Heart left ventricle (tissue), 16 donors: Measurements from ENCODE around the gene ELFN1. TPM values are rescaled to one million over a fixed set of nuclear protein-coding genes. Genes with fewer than 3 reads are reported as not detected.

Experiments
- ATAC-seq, 4 donors: fragments of 200-7000 bp; cut with Tn5 transposase; one replicate each; pipeline ENCODE4 v1.9.1; 2020 to 2022; ENCODE audit warnings: moderate library complexity in 4 of 4, mild to moderate bottlenecking in 3 of 4, moderate number of reproducible peaks in 1 of 4
- DNase-seq, 5 donors: peaks; one replicate each; pipeline ENCODE4 v3.0.0-alpha.2; 2020
- H3K27ac ChIP-seq, 12 donors: fragments of 200-600 bp; sonication (generic) in 4 of 12; one replicate each; pipeline versions ENCODE4 v1.5.0 to v1.8.0; 2016 to 2022; ENCODE audit warnings: mild to moderate bottlenecking in 2 of 12
- H3K27me3 ChIP-seq, 9 donors: fragments of 200-600 bp; sonication (generic) in 2 of 9; one replicate each; pipeline versions ENCODE4 v1.5.1 to v1.8.0; 2016 to 2022; ENCODE audit warnings: mild to moderate bottlenecking in 3 of 9
- H3K36me3 ChIP-seq, 9 donors: fragments of 200-600 bp; sonication (generic) in 2 of 9; one replicate each; pipeline versions ENCODE4 v1.5.0 to v1.8.0; 2018 to 2022; ENCODE audit warnings: mild to moderate bottlenecking in 2 of 9
- H3K4me1 ChIP-seq, 12 donors: fragments of 200-600 bp; sonication (generic) in 4 of 12; one replicate each; pipeline versions ENCODE4 v1.5.0 to v1.8.0; 2016 to 2022; ENCODE audit warnings: mild to moderate bottlenecking in 3 of 12
- H3K4me3 ChIP-seq, 12 donors: fragments of 200-600 bp; sonication (generic) in 4 of 12; one replicate each; pipeline versions ENCODE4 v1.5.0 to v1.8.0; 2017 to 2022; ENCODE audit warnings: mild to moderate bottlenecking in 9 of 12, moderate library complexity in 4 of 12
- H3K9me3 ChIP-seq, 12 donors: fragments of 200-600 bp; sonication (generic) in 4 of 12; one replicate each; pipeline versions ENCODE4 v1.5.0 to v1.8.0; 2016 to 2022; ENCODE audit warnings: mild to moderate bottlenecking in 1 of 12
- POLR2A ChIP-seq, 2 donors: fragments of 450-650 bp; IDR thresholded peaks; one replicate each; pipeline ENCODE4 v1.6.1; 2017; ENCODE audit warnings: antibody characterized with exemption in 2 of 2, mild to moderate bottlenecking in 2 of 2, moderate library complexity in 2 of 2
- WGBS, 4 donors: extraction: QIAGEN DNeasy Blood & Tissue Kit in 2 of 4; methylation state at CpG; one replicate each; pipeline versions ENCODE4 v1.1.5 to v1.1.7; 2013 to 2018; 5-methylcytosine and 5-hydroxymethylcytosine counted together
- intact Hi-C, 10 donors: fragments of 100-400 bp; cut with DNase I; formaldehyde crosslinking; loops; one replicate each; pipeline versions ENCODE4 v1.11.1 to v1.14.2; 2022
- polyA plus RNA-seq, 2 donors: library from polyadenylated mRNA; stranded (reverse); fragments of 200-250 nt; gene quantifications; one replicate each; pipeline ENCODE4 v1.2.3, GENCODE V29; 2013
- total RNA-seq, 9 donors: library from RNA; depleted of rRNA in 2 of 9; stranded (reverse); fragments of >200 nt in 2 of 9; fragmentation: NEBNext Ultra II Directional in 3 of 9; extraction: Animal tissue kit (Norgen Biotek cat#: 25700) in 3 of 9; gene quantifications; one replicate each; pipeline versions ENCODE4 v1.1.0 to v1.2.4, GENCODE V29; 2016 to 2023
- TF ChIP-seq, protein P1 (sequence below), 12 donors: fragments of 200-600 bp; sonication (generic) in 4 of 12; IDR thresholded peaks; one replicate each; pipeline versions ENCODE4 v1.5.0 to v1.8.0; 2018 to 2022; ENCODE audit warnings: antibody characterized with exemption in 12 of 12, mild to moderate bottlenecking in 5 of 12
- donor health status: ischemic (EF 13 %, LVEDD 7.1; RV severe dilation, severe dysfunction).
- donor health status: healthy with polysubstance abuse.
- donor health status: DM: no; HTN: yes; CAD: no.
- donor health status: DM: no; HTN: no; CAD: no.
- donor health status: ischemic (EF 25% LVEDD 6.9; RV normal size, moderate dysfunction).
- donor health status: ischemic (EF 25% LVEDD 5.7; RV mildly dilated, moderate dysfunction).
- donor health status: healthy.
- donor health status: DM: yes; HTN: yes; CAD: no.
- donor health status: ischemic (EF 35%, LVEDD 5.7; RV mildly dilated, moderate dysfunction).
- donor health status: nonischemic (EF 11% LVEDD 7.7; RV severe dilation, severe dysfunction).
- donor health status: DM: yes; HTN: yes; CAD: no.
- donor health status: PGD.
- donor health status: ischemic (EF 29% LVEDD 5.4; RV normal size, mild dysfunction).
- donor health status: nonischemic (EF 23%, LVEDD 6.1; RV moderate dilation, normal function).

Gene ELFN1
- total and polyA plus RNA-seq, 11 donors, result 2.6 to 18.6 (median 6.6) TPM

DNA sequence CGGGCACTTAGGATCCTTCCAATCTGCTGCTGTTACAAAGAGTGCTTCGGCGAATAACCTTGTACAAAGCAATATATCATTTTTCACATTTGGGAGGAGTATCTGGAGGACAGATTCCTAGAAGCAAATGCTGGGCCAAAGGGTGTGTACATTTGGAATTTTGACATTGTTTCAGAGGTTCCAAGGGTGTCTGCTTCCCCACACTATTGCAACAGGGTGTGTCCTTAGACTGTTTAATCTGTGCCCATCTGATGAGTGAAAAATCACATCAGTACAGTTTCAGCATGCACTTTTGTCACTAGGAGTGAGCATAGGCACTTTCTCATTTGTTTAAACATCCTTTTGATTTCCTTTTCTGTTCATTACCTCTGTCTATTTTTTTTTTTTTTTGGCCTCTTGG is 8.6 kb upstream of the ELFN1 start:
- peaks cover 0 to 26% (median 12%) of the 10 kb centered on the region in 12 donors for H3K4me1 ChIP-seq
- DNase-seq, result peak in 1 of 5 donors; percentile 1
- no peak for ATAC-seq
- H3K27ac ChIP-seq, result no peak overlapping the region
- no peak overlapping the region for H3K4me3 ChIP-seq
- peaks cover 0 to 3% (median 0%) of the 10 kb centered on the region in 12 donors for H3K9me3 ChIP-seq
- TF ChIP-seq POLR2A (IDR thresholded peaks at IDR 0.05), result no peak
- TF ChIP-seq, protein P1, sequence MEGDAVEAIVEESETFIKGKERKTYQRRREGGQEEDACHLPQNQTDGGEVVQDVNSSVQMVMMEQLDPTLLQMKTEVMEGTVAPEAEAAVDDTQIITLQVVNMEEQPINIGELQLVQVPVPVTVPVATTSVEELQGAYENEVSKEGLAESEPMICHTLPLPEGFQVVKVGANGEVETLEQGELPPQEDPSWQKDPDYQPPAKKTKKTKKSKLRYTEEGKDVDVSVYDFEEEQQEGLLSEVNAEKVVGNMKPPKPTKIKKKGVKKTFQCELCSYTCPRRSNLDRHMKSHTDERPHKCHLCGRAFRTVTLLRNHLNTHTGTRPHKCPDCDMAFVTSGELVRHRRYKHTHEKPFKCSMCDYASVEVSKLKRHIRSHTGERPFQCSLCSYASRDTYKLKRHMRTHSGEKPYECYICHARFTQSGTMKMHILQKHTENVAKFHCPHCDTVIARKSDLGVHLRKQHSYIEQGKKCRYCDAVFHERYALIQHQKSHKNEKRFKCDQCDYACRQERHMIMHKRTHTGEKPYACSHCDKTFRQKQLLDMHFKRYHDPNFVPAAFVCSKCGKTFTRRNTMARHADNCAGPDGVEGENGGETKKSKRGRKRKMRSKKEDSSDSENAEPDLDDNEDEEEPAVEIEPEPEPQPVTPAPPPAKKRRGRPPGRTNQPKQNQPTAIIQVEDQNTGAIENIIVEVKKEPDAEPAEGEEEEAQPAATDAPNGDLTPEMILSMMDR (IDR thresholded peaks at IDR 0.05), result no peak
- intact Hi-C loops, result loop anchor here (5.0 to 10.0 kb wide), 7 partner anchors 87 to 686 kb away; partner anchors contain the start of gene PSMG3 (in 2 of the 10)
- H3K27me3 ChIP-seq, result peaks cover 4 to 43% (median 20%) of the 10 kb centered on the region in 9 donors
- H3K36me3 ChIP-seq, result no peaks in the 10 kb centered on the region
- WGBS, 4 donors, result 74 to 80% (median 78%) methylated on average over 3 of the region's 3 CpGs

DNA sequence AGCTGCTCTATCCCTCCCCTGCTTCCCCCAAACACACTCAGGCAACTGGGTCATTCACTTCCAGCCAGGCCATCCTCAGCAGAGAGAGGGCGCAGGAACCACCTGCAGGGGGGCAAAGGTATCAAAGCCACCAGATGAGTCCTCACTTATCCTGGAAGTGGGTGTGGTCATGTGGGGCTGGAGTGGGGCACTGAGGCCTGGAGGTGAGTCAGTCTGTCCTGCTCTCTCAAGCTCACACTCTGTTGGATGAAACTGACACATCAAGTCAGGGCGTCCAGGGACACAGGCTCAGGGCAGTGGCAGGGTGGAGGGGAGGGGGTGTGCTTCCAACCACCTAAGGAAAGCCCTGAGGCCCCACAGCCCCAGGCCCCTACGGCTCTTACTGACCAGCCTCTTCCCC is 8.0 kb upstream of the ELFN1 start:
- peaks cover 4 to 48% (median 17%) of the 10 kb centered on the region in 9 donors for H3K27me3 ChIP-seq
- intact Hi-C loops, result loop anchor here (5.0 to 10.0 kb wide), 7 partner anchors 87 to 685 kb away; partner anchors contain the start of gene PSMG3 (in 2 of the 10)
- TF ChIP-seq, protein P1 (IDR thresholded peaks at IDR 0.05), result no peak
- 72 to 90% (median 79%) methylated on average over 3 of the region's 3 CpGs for WGBS, 4 donors
- peaks cover 0 to 3% (median 0%) of the 10 kb centered on the region in 12 donors for H3K9me3 ChIP-seq
- H3K4me3 ChIP-seq, result no peak overlapping the region
- peaks cover 0 to 32% (median 17%) of the 10 kb centered on the region in 12 donors for H3K4me1 ChIP-seq
- DNase-seq, result peak in 3 of 5 donors; percentile 2 to 23 (median 10)
- no peaks in the 10 kb centered on the region for H3K36me3 ChIP-seq
- no peak for ATAC-seq
- H3K27ac ChIP-seq, result no peak overlapping the region

DNA sequence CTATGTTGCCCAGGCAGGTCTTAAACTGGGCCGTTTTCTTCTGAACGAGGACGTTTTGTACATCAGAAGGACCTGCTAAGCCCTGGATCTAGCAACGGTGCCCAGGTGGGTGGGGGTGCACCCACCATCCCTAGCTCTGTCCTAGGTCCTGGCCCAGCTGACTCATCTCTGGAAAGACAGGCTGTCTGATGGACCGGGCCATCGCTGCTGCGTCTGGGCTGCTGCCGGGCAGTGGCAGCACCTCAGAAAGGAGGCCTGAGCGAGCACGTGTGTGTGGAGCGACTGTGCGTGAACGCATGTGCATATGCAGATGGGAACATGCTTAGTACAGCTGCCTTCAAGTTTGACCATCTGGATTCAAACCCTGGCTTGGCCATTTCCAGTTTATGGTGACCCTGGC is 7.3 kb upstream of the ELFN1 start:
- intact Hi-C loops, result loop anchor here (5.0 to 10.0 kb wide), 7 partner anchors 88 to 685 kb away; partner anchors contain the start of gene PSMG3 (in 2 of the 10)
- Histone ChIP-seq H3K9me3 (peaks cover 0 to 3% (median 0%) of the 10 kb centered on the region in 12 donors), H3K4me3 (no peak overlapping the region), H3K27ac (no peak overlapping the region), H3K4me1 (peaks cover 0 to 39% (median 22%) of the 10 kb centered on the region in 12 donors), H3K36me3 (no peaks in the 10 kb centered on the region), H3K27me3 (peaks cover 4 to 53% (median 12%) of the 10 kb centered on the region in 9 donors)
- DNase-seq (peak in 4 of 5 donors; percentile 2 to 55 (median 4)), ATAC-seq (no peak)
- WGBS, 4 donors, result 73 to 83% (median 81%) methylated on average over 6 to 13 of the region's 13 CpGs
- TF ChIP-seq, protein P1 (IDR thresholded peaks at IDR 0.05), result no peak
- TF ChIP-seq POLR2A (IDR thresholded peaks at IDR 0.05), result no peak

DNA sequence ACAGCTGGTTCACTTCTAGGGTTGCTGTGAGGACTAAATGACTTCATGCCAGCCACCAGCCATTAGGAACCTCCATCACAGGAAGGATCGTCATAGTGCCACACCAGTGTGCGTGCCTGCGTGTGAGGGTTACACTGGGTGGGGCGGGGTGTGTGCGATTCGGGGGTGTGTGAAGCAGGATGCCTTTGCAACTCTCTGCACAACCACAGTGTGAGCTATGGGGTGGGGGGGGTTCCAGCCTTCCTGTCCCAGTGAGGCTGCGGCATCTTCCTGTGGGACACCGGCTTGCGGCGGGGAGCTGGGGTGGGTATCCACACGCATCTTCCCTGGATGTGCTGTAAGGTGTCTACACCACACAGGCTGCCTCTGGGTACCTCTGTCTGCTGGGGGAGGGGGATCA is 6.9 kb upstream of the ELFN1 start:
- intact Hi-C loops, result loop anchor here (5.0 to 10.0 kb wide), 7 partner anchors 88 to 684 kb away; partner anchors contain the start of gene PSMG3 (in 2 of the 10)
- Histone ChIP-seq H3K27me3 (peaks cover 4 to 57% (median 12%) of the 10 kb centered on the region in 9 donors), H3K9me3 (peaks cover 0 to 3% (median 0%) of the 10 kb centered on the region in 12 donors), H3K4me3 (no peak overlapping the region), H3K36me3 (no peaks in the 10 kb centered on the region), H3K4me1 (peaks cover 0 to 44% (median 27%) of the 10 kb centered on the region in 12 donors), H3K27ac (no peak overlapping the region)
- no peak for ATAC-seq
- peak in 4 of 5 donors; percentile 3 to 42 (median 17) for DNase-seq
- no peak for TF ChIP-seq POLR2A (IDR thresholded peaks at IDR 0.05)
- TF ChIP-seq, protein P1 (IDR thresholded peaks at IDR 0.05), result no peak
- WGBS, 4 donors, result 63 to 70% (median 66%) methylated on average over 11 of the region's 11 CpGs
